Muscle of leg (tissue), 11 donors: ENCODE data around the gene PRSS8. TPM values are rescaled to one million over a fixed set of nuclear protein-coding genes. Genes with fewer than 3 reads are reported as not detected.
"Not testable (repeated sequence)": the region's sequence is repeated elsewhere in the genome, so short reads cannot be mapped to it uniquely, and the experiment has no call there.

Source experiments
- DNase-seq: peaks from one replicate; pipeline ENCODE4 v3.0.0; 2013
- H3K27ac ChIP-seq: one replicate; pipeline ENCODE4 v1.5.1; 2013; ENCODE audit warnings: mild to moderate bottlenecking, low read length, control low read depth
- H3K27me3 ChIP-seq: one replicate; pipeline ENCODE4 v1.6.1; 2013; ENCODE audit warnings: low read length; ENCODE audit not compliant: control insufficient read depth, insufficient read depth
- H3K36me3 ChIP-seq: one replicate; pipeline ENCODE4 v1.6.1; 2013; ENCODE audit warnings: low read length; ENCODE audit not compliant: control insufficient read depth, insufficient read depth
- H3K4me1 ChIP-seq: one replicate; pipeline ENCODE4 v1.6.1; 2013; ENCODE audit warnings: low read length; ENCODE audit not compliant: control insufficient read depth, insufficient read depth
- H3K4me3 ChIP-seq: one replicate; pipeline ENCODE4 v1.5.1; 2013; ENCODE audit warnings: low read length, control low read depth
- H3K9me3 ChIP-seq: replicated peaks from 2 replicates; pipeline ENCODE4 v1.6.1; 2013; ENCODE audit warnings: low read depth, low read length; ENCODE audit not compliant: control insufficient read depth
- WGBS: methylation state at CpG from one replicate; pipeline ENCODE4 v1.1.5; 2013; ENCODE audit warnings: missing lambda C conversion rate; ENCODE audit not compliant: insufficient coverage; 5-methylcytosine and 5-hydroxymethylcytosine counted together
- polyA plus RNA-seq, 8 donors: library from polyadenylated mRNA; unstranded; fragments of 120-200 nt; gene quantifications; one replicate each; pipeline versions ENCODE4 v1.2.1 to v1.2.3, GENCODE V29; 2013; ENCODE audit warnings: inconsistent platforms in 1 of 8, low replicate concordance in 1 of 8; ENCODE audit not compliant: insufficient read length in 8 of 8, insufficient read depth in 1 of 8
- total RNA-seq: library from RNA; stranded (reverse); fragments of 120-200 nt; gene quantifications from one replicate; pipeline ENCODE4 v1.2.4, GENCODE V29; 2013

The PRSS8 gene
- total and polyA plus RNA-seq, 9 donors, result 0.14 to 13.1 (median 0.47) TPM; not detected in 2

- not testable (repeated sequence) for H3K9me3 ChIP-seq, H3K27ac ChIP-seq, H3K36me3 ChIP-seq, H3K27me3 ChIP-seq, DNase-seq, H3K4me3 ChIP-seq, H3K4me1 ChIP-seq
- no CpG with 5 or more reads among the region's 2 CpGs for WGBS
Observed at GRCh38 chr16:31170048-31170447, 34.5 kb upstream of the PRSS8 start.

GRCh38 chr16:31168848-31169247 lies 33.3 kb upstream of the PRSS8 start:
- Histone ChIP-seq H3K9me3 (no peaks in the 10 kb centered on the region), H3K27me3 (no peaks in the 10 kb centered on the region), H3K27ac (no peak overlapping the region), H3K36me3 (no peaks in the 10 kb centered on the region), H3K4me1 (no peaks in the 10 kb centered on the region), H3K4me3 (no peak overlapping the region)
- no peak for DNase-seq
- WGBS, result 75% methylated on average over 1 of the region's 2 CpGs

GRCh38 chr16:31167315-31167714 lies 31.8 kb upstream of the PRSS8 start:
- Histone ChIP-seq H3K27me3 (no peaks in the 10 kb centered on the region), H3K36me3 (no peaks in the 10 kb centered on the region), H3K4me3 (no peak overlapping the region), H3K9me3 (no peaks in the 10 kb centered on the region), H3K4me1 (no peaks in the 10 kb centered on the region), H3K27ac (no peak overlapping the region)
- WGBS, result 78% methylated on average over 5 of the region's 8 CpGs
- no peak for DNase-seq

- Histone ChIP-seq H3K27me3 (peaks cover 6% of the 10 kb centered on the region), H3K4me3 (no peak overlapping the region), H3K36me3 (no peaks in the 10 kb centered on the region), H3K27ac (no peak overlapping the region), H3K9me3 (no peaks in the 10 kb centered on the region), H3K4me1 (no peaks in the 10 kb centered on the region)
- whole genome bisulfite sequencing, result 29% methylated on average over 7 of the region's 8 CpGs
- DNase-seq, result no peak
Observed at GRCh38 chr16:31157136-31157535, 21.6 kb upstream of the PRSS8 start.

GRCh38 chr16:31150976-31151375 lies 15.4 kb upstream of the PRSS8 start:
- peaks cover 35% of the 10 kb centered on the region for H3K27me3 ChIP-seq
- WGBS, result no CpG with 5 or more reads among the region's 6 CpGs
- not testable (repeated sequence) for H3K4me3 ChIP-seq, H3K4me1 ChIP-seq, DNase-seq, H3K27ac ChIP-seq, H3K36me3 ChIP-seq, H3K9me3 ChIP-seq

GRCh38 chr16:31149894-31150890 lies 14.7 kb upstream of the PRSS8 start, which contains the start of gene PRSS36:
TSS of gene PRSS36 (minus strand) at chr16:31150066. CDS start at chr16:31150035, 31 bp downstream.
- H3K27ac ChIP-seq, result no peak within 1 kb of the TSS
- H3K36me3 ChIP-seq, result no peaks in the 10 kb centered on the region
- no peak within 1 kb of the TSS for H3K4me3 ChIP-seq
- WGBS, result 54% methylated on average over 5 of the region's 11 CpGs
- no peaks in the 10 kb centered on the region for H3K9me3 ChIP-seq
- no peak for DNase-seq
- peaks cover 41% of the 10 kb centered on the region for H3K27me3 ChIP-seq
- H3K4me1 ChIP-seq, result peaks cover 3% of the 10 kb centered on the region

GRCh38 chr16:31149332-31149731 lies 13.8 kb upstream of the PRSS8 start:
- Histone ChIP-seq H3K4me1 (peaks cover 3% of the 10 kb centered on the region), H3K9me3 (no peaks in the 10 kb centered on the region), H3K4me3 (no peak overlapping the region), H3K36me3 (no peaks in the 10 kb centered on the region), H3K27me3 (peaks cover 41% of the 10 kb centered on the region), H3K27ac (no peak overlapping the region)
- WGBS, result 72% methylated on average over 2 of the region's 5 CpGs
- no peak for DNase-seq

GRCh38 chr16:31148896-31149295 lies 13.4 kb upstream of the PRSS8 start:
- H3K36me3 ChIP-seq, result no peaks in the 10 kb centered on the region
- peaks cover 41% of the 10 kb centered on the region for H3K27me3 ChIP-seq
- 65% methylated on average over 25 of the region's 25 CpGs for WGBS
- no peak overlapping the region for H3K27ac ChIP-seq
- H3K9me3 ChIP-seq, result no peaks in the 10 kb centered on the region
- H3K4me3 ChIP-seq, result no peak overlapping the region
- no peak for DNase-seq
- peaks cover 3% of the 10 kb centered on the region for H3K4me1 ChIP-seq

GRCh38 chr16:31148281-31148728 lies 12.8 kb upstream of the PRSS8 start:
- no peaks in the 10 kb centered on the region for H3K9me3 ChIP-seq
- H3K36me3 ChIP-seq, result no peaks in the 10 kb centered on the region
- H3K27me3 ChIP-seq, result peaks cover 41% of the 10 kb centered on the region
- H3K4me3 ChIP-seq, result no peak overlapping the region
- H3K4me1 ChIP-seq, result peaks cover 3% of the 10 kb centered on the region
- DNase-seq, result no peak
- H3K27ac ChIP-seq, result no peak overlapping the region
- WGBS, result 6% methylated on average over 39 of the region's 40 CpGs

- H3K27me3 ChIP-seq, result peaks cover 41% of the 10 kb centered on the region
- H3K4me1 ChIP-seq, result peaks cover 7% of the 10 kb centered on the region
- no peak overlapping the region for H3K27ac ChIP-seq
- no peaks in the 10 kb centered on the region for H3K36me3 ChIP-seq
- no peak for DNase-seq
- no peak overlapping the region for H3K4me3 ChIP-seq
- 100% methylated on average over 2 of the region's 3 CpGs for WGBS
- no peaks in the 10 kb centered on the region for H3K9me3 ChIP-seq
Observed at GRCh38 chr16:31147574-31147973, 12.0 kb upstream of the PRSS8 start.
